ENCODE results near the gene MECP2.

- TF ChIP-seq CTCF (conservative IDR thresholded peaks at IDR 0.05 in 1 of 2, IDR thresholded peaks at IDR 0.05 in 1 of 2; ENCODE audit: low read depth in 1 of 2, low read length in 2 of 2) (no peak), EZH2 (IDR thresholded peaks at IDR 0.05; ENCODE audit: low read length, missing control alignments) (no peak)
Observed at GRCh38 chrX:154040863-154041262, 56.7 kb downstream of the MECP2 start.

Data from fibroblast of lung (primary cell).